ENCODE data around the gene SFPQ.

SFPQ gene

DNA sequence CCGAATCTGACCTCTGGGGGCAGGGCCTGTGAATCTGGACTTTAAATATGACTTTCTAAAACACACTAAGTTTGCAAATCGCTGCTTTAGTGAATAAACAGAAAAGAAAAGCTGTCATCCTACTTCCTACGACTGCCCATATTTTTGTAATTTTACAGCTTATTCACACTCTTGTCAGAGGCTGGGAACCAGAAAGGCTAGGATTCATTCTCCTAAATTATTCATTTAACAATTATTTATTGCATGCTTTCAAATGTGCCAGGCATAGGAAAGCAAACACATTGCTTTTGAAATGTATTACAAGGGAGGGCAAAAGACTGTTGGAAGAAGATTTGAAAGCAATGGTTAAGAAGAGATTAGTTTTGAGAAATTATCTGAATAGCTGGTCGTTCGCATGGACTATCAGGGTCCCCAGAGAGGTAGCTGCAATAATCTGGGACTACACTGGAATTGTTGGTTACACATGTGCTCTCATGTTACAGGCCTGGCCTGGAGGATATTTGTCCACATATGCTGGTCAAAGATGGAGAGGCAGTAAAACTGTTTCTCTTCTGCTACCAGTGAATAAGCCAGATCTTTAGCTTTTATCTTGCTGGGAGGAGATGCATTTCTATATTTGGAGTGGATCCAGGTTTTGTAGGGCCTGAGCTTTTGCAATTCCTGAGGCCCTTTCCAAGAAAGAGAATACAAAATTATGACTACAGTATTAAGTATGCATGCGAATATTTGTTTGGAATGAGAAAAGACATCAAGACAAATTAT, 29.6 kb upstream of the SFPQ start:
- peaks cover 20% of the 10 kb centered on the region for H3K4me1 Mint-ChIP-seq
- H3K9me3 Mint-ChIP-seq = no peaks in the 10 kb centered on the region
- H3K27ac Mint-ChIP-seq = peak overlapping the region; percentile 89 to 95 (median 95)
- no peaks in the 10 kb centered on the region for H3K27me3 Mint-ChIP-seq (ENCODE audit: low read depth)
- no peaks in the 10 kb centered on the region for H3K36me3 Mint-ChIP-seq (ENCODE audit: low read depth)
- H3K4me3 Mint-ChIP-seq = no peak overlapping the region
- TF ChIP-seq, protein P1, sequence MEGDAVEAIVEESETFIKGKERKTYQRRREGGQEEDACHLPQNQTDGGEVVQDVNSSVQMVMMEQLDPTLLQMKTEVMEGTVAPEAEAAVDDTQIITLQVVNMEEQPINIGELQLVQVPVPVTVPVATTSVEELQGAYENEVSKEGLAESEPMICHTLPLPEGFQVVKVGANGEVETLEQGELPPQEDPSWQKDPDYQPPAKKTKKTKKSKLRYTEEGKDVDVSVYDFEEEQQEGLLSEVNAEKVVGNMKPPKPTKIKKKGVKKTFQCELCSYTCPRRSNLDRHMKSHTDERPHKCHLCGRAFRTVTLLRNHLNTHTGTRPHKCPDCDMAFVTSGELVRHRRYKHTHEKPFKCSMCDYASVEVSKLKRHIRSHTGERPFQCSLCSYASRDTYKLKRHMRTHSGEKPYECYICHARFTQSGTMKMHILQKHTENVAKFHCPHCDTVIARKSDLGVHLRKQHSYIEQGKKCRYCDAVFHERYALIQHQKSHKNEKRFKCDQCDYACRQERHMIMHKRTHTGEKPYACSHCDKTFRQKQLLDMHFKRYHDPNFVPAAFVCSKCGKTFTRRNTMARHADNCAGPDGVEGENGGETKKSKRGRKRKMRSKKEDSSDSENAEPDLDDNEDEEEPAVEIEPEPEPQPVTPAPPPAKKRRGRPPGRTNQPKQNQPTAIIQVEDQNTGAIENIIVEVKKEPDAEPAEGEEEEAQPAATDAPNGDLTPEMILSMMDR (IDR thresholded peaks at IDR 0.05; ENCODE audit: unreplicated experiment in 3 of 3) = no peak

DNA sequence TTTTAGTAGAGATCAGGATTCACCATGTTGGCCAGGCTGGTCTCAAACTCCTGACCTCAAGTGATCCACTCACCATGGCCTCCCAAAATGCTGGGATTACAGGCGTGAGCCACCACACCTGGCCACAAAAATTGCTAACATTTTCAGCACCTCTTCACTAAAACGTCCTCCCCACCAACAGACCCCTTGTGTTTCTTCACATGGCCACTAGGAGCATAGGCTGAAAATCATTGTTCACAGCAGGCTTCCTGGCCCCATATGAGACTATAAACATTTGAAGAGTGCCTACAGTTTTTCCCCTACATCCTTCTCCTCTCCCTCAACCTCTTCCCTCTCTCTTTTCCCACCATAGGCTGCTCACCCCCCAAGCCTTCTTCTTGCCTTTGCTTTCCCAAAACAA, 28.0 kb upstream of the SFPQ start:
- H3K4me1 Mint-ChIP-seq = peaks cover 20% of the 10 kb centered on the region
- H3K9me3 Mint-ChIP-seq = no peaks in the 10 kb centered on the region
- peak overlapping the region in 2 of 3 experiments; percentile 55 to 95 for H3K27ac Mint-ChIP-seq
- no peaks in the 10 kb centered on the region for H3K36me3 Mint-ChIP-seq (ENCODE audit: low read depth)
- TF ChIP-seq, protein P1 (IDR thresholded peaks at IDR 0.05; ENCODE audit: unreplicated experiment in 3 of 3) = peak; percentile 37 to 43 (median 42)
- H3K27me3 Mint-ChIP-seq (ENCODE audit: low read depth) = peaks cover 3% of the 10 kb centered on the region
- H3K4me3 Mint-ChIP-seq = no peak overlapping the region

DNA sequence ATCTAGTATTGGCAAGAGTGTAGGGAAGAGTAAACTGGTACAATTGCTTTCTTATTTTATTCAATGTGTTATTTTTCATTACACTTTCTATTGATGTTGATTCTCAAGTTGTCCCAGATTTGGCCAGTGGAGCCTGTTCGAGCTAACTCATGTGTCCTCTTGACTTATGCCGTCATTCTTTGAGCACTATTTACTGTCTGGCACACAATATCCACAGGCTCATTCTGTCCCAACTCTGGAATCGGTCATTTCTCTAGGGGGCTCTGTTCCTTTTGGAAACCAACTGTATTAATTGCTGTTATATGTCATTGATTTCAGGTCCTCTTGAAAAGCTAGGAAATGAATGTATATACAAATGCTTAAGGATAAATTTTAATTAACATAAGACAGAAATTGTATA, 22.4 kb upstream of the SFPQ start:
- no peak overlapping the region for H3K4me3 Mint-ChIP-seq
- H3K27ac Mint-ChIP-seq = peak overlapping the region in 2 of 3 experiments; percentile 56 to 74
- H3K36me3 Mint-ChIP-seq (ENCODE audit: low read depth) = no peaks in the 10 kb centered on the region
- peaks cover 16% of the 10 kb centered on the region for H3K4me1 Mint-ChIP-seq
- peaks cover 4% of the 10 kb centered on the region for H3K27me3 Mint-ChIP-seq (ENCODE audit: low read depth)
- H3K9me3 Mint-ChIP-seq = no peaks in the 10 kb centered on the region
- TF ChIP-seq, protein P1 (IDR thresholded peaks at IDR 0.05; ENCODE audit: unreplicated experiment in 3 of 3) = no peak

DNA sequence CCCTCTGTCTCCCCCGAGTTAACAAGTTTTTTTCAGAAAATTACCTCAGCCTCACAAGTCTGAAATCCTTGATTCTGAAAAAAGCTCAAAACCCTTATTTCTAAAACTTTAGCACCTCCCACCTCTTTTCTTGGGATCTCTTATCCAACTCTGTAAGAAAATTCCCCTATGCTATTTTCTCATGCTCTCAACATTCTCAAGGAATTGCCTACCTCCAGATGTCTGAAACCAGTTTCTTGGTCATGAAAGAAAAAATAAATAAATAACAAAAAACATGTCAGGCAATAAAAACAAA, 18.1 kb upstream of the SFPQ start:
- Mint-ChIP-seq H3K36me3 (ENCODE audit: low read depth) (no peaks in the 10 kb centered on the region), H3K9me3 (no peaks in the 10 kb centered on the region), H3K4me1 (peaks cover 22% of the 10 kb centered on the region), H3K27ac (peak overlapping the region in 2 of 3 experiments; percentile 24 to 81), H3K27me3 (ENCODE audit: low read depth) (peaks cover 2% of the 10 kb centered on the region), H3K4me3 (no peak overlapping the region)
- TF ChIP-seq, protein P1 (IDR thresholded peaks at IDR 0.05; ENCODE audit: unreplicated experiment in 3 of 3) = no peak

DNA sequence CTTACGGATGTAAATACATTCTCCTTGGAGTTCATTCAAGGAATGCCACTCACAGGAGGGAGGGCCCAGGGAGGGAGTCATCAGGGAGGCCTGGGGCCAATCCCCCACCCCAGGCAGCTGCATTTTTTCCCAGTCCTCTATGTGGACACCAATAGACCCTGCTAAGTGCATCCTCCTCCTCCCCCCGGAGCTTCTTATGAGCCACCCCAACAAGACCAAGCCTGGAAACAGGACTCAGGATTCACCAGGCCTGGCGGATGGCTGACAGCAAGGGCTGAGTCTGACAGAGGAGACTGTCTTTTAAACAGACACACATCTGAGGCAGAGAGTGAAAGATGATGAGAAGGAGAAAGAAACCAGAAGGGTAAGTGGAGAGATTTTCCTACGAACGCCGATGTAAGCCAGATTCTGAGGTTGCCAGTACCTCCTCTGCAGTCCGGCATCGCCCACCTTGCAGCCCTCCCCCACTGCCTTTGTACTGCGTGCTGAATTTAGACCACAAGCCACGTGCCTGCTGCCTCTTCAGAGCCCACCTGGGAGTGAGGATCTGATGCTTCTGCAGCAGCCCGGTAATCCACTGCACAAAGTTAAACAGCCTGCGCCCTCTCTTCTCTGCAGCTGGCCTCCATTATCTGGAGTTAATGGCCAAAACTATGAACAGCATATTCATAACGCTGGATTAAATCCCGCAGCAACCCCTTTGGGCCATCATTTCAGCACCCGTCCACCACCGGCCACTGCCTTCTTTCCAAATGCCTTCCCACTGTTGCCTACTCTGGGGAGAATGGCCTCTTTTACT, 17.6 kb upstream of the SFPQ start:
- Mint-ChIP-seq H3K4me3 (peak overlapping the region in 1 of 3 experiments; percentile 31), H3K27ac (peak overlapping the region; percentile 36 to 81 (median 45)), H3K36me3 (ENCODE audit: low read depth) (no peaks in the 10 kb centered on the region), H3K9me3 (no peaks in the 10 kb centered on the region), H3K4me1 (peaks cover 21% of the 10 kb centered on the region), H3K27me3 (ENCODE audit: low read depth) (no peaks in the 10 kb centered on the region)
- TF ChIP-seq, protein P1 (IDR thresholded peaks at IDR 0.05; ENCODE audit: unreplicated experiment in 3 of 3) = no peak
